Stimulated activated CD4-positive, alpha-beta T cell treated with anti-CD3 and anti-CD28 coated beads, Interleukin-12 subunit alpha, Interleukin-12 subunit beta, amount 100 ng/mL, for 24 hours (primary cell): ENCODE data around the gene SPRR4.

Experiments used
- DNase-seq, 2 experiments: peaks; one replicate each; pipeline ENCODE4 v3.0.0-alpha.2; 2020; ENCODE audit warnings: low read depth in 2 of 2

The SPRR4 gene

GRCh38 chr1:152970495-152970894, at the start of gene SPRR4:
TSS of gene SPRR4 (plus strand) at chr1:152970648. CDS start at chr1:152971891, 1,243 bp downstream.
- no peak for DNase-seq

GRCh38 chr1:152924191-152924590, 46.3 kb upstream of the SPRR4 start:
- DNase-seq = no peak

GRCh38 chr1:152926091-152926490, 44.4 kb upstream of the SPRR4 start:
- no peak for DNase-seq

GRCh38 chr1:152928671-152929070, 41.8 kb upstream of the SPRR4 start:
- no peak for DNase-seq

DNA sequence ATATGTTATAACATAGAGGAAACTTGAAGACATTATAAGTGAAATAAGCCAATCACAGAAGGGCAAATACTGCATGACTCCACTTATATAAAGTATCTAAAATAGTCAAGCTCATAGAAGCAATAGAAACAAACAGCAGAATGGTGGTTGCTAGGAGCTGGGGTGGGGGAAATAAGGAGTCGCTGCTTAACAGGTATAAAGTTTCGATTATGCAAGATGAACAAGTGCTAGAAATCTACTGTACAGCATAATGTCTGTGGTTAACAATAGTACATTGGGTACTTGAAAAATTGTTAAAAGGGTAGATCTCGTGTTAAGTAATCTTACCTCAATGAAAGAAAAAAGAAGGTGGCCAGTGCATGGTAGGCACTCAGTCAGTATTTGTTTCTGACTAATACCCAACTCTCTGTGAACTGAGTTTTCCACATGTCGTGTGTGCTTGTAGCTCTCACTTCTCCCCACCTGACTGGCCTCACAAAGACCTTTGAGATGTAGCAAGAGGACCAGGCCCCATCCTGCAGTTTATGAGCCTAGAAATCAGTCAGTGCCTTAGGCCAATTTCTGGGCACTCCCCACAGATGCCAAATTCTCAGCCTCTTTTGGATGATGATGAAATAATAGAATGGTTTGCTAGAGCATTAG, 38.2 kb upstream of the SPRR4 start:
- no peak for DNase-seq

- no peak for DNase-seq
Measured at GRCh38 chr1:152933196-152933595, 37.3 kb upstream of the SPRR4 start.

- DNase-seq = no peak
Measured at GRCh38 chr1:152940614-152941013, 29.8 kb upstream of the SPRR4 start.

DNA sequence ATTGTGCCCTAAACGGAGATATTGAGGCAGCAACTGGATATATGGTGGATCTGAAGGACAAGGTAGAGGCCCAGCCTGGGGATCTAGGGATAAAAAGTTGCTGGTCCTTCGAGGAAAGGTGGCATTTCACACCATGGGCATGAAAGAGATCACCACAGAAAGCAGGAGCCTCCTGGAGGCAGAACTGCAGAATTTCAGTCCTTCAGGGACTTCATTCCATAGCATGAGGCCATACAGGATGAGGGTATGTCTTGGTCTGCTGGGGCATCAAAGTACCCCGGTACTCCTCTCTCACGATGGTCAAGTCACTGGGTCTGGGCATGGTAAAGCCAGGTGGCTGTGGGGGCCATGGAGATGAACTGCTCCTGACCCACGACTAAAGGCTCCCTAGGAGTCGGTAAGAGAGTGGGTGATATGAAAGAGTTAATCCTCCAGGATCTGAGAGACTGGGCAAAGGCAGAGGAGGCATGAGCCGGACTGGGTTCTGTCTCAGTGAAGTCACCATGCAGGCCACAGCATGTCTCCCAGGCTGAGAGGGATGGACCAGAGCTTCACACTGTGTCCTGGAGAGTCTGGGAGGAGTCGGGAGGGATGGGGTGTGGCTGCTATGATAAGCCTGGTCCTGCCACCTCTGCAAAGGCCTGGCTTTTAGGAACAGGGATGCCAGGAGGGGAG, 29.3 kb upstream of the SPRR4 start:
- no peak for DNase-seq

- no peak for DNase-seq
Measured at GRCh38 chr1:152942161-152942560, 28.3 kb upstream of the SPRR4 start.

GRCh38 chr1:152946248-152946647, 24.2 kb upstream of the SPRR4 start:
- no peak for DNase-seq

DNA sequence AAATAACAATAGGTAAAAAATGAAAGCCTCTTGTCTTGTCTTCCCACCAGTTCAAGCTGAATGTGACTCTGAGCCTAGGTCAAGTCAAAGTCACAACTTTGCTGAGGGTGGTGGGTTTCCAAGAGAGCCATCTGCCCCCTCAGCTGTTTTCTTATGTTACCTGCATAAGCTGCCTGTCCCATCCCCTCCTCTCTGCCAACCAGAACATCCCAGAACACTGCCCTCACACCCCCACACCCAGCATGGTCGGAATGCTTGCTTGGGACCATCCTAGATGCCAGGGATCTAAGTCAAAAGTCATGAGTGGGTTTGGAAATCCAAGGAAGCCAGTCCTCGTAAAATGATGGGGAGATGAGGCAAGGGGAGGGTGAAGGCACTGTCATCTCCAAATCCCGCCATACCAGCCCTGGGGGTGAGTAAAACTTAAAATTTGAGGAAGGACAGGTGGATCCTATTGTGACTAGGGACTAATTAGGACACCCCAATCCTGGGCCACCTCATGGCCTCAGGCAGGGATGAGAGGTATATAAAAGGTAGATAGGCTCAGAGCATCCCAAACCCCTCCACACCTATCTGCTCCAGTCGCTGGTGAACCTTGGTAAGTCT, 23.7 kb upstream of the SPRR4 start, which contains the start of gene SPRR5:
SPRR5 (plus strand) TSS at position 556 of the 606 bp plus-strand sequence. CDS start 1,349 bp downstream, outside the sequence.
- DNase-seq = no peak

DNA sequence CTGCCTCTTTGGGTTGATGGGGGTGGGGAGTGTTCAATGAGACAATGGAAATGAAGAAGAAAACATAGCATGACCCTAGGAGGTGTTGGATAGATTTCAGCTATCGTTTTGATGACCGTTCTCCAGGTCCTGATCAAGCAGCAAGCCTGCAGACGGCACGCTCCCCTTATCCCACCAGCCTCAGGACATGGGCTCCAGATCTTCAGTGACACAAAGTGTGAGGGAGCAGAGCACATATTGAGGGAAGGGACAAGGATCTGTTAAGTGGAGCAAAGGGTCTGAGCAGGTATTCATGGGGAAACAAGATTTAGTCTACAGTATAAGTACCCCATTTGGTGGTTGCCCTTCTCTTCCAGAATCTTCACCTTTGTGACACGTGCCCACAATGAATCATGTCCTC, 18.7 kb upstream of the SPRR4 start:
- no peak for DNase-seq

DNA sequence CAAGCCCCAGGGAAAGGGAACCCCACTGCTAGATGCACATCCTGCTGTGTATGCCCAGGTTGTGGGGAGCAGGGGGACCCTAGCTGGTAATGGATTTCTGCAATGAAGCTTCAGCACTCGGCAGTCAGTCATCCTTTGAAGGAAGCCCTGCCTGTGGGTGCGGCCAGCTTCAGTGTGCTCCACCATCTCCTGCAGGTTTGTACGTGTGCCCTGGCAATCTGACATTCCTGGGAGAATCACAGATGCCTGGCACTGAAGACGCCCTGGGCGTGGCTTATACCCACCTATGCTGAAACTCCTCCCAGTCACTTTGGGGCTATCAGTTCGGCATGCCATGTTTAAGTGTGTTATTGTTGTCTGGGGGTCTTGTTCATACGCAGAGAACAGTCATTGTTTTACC, 16.7 kb upstream of the SPRR4 start:
- no peak for DNase-seq

GRCh38 chr1:152954436-152954835, 16.0 kb upstream of the SPRR4 start:
- DNase-seq = no peak

- DNase-seq = no peak
Measured at GRCh38 chr1:152957561-152957960, 12.9 kb upstream of the SPRR4 start.

DNA sequence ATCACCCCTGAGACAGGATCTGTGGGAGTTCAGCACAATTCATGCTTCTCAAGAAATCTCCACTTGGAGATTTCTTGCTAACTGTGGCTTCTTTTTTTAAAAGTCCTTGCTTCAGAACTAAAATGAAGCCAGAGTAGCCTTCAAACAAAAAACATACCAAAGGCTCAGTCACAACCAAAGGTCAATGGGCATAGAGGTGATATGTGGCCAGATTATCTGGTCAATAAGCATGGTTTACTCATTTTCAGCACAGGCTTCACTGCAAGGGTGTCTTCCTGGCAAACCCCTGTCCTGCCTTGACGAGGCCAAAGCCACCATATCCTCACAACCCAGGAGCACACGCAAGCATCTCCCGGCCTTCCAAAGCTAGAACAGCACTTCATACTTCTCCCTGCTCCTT, 11.2 kb upstream of the SPRR4 start:
- no peak for DNase-seq

- no peak for DNase-seq
Measured at GRCh38 chr1:152959801-152960451, 10.5 kb upstream of the SPRR4 start.

- DNase-seq = no peak
Measured at GRCh38 chr1:152960452-152961044, 9.9 kb upstream of the SPRR4 start.

GRCh38 chr1:152961226-152961891, 9.1 kb upstream of the SPRR4 start:
- DNase-seq = no peak

GRCh38 chr1:152962876-152963415, 7.5 kb upstream of the SPRR4 start:
- no peak for DNase-seq

- no peak for DNase-seq
Measured at GRCh38 chr1:152964536-152964935, 5.9 kb upstream of the SPRR4 start.
